HCT116 (cell line): ENCODE measurements around the gene ADCYAP1.

ENCODE experiments used
- EZH2phosphoT487 ChIP-seq: fragments of 200-600 bp; IDR thresholded peaks from 2 replicates; pipeline ENCODE4 v1.6.1; 2018; ENCODE audit warnings: antibody characterized with exemption, borderline replicate concordance
- POLR2AphosphoS5 ChIP-seq: IDR thresholded peaks from 2 replicates; pipeline ENCODE4 v1.6.1; 2011; ENCODE audit warnings: mild to moderate bottlenecking, low read depth, low read length, moderate library complexity
- TF ChIP-seq, protein P1 (sequence below), 3 experiments: fragments of 200-600 bp in 1 of 3; sonication (generic) in 1 of 3; IDR thresholded peaks in 2 of 3; conservative IDR thresholded peaks in 1 of 3; 2 replicates each; pipeline ENCODE4 v1.5.1; 2012 to 2017; ENCODE audit warnings: low read depth in 2 of 3, low read length in 2 of 3, antibody characterized with exemption in 1 of 3, borderline replicate concordance in 1 of 3, control low read depth in 1 of 3, mild to moderate bottlenecking in 1 of 3, mixed read lengths in 1 of 3, mixed run types in 1 of 3, moderate library complexity in 1 of 3; ENCODE audit not compliant: insufficient read depth in 1 of 3

DNA sequence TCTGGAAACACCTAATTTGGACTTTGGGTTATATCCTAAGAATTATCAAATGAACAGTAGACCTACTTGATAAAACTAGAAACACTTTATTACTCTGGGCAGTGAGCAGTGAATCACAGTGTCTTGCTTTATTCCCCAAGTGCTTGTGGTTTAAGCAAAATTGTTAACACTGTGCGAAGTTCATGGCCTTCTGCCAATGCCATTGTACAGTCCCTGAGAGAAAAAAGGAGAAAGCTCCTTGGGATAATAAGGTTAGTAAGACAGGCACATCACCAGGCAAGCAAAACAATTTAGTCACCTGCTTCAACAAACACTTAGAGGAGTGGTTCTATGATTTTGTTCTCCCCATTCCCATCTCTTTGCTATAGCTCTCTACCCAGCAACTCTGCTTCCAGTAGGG, 39.8 kb downstream of the ADCYAP1 start:
- TF ChIP-seq, protein P1, sequence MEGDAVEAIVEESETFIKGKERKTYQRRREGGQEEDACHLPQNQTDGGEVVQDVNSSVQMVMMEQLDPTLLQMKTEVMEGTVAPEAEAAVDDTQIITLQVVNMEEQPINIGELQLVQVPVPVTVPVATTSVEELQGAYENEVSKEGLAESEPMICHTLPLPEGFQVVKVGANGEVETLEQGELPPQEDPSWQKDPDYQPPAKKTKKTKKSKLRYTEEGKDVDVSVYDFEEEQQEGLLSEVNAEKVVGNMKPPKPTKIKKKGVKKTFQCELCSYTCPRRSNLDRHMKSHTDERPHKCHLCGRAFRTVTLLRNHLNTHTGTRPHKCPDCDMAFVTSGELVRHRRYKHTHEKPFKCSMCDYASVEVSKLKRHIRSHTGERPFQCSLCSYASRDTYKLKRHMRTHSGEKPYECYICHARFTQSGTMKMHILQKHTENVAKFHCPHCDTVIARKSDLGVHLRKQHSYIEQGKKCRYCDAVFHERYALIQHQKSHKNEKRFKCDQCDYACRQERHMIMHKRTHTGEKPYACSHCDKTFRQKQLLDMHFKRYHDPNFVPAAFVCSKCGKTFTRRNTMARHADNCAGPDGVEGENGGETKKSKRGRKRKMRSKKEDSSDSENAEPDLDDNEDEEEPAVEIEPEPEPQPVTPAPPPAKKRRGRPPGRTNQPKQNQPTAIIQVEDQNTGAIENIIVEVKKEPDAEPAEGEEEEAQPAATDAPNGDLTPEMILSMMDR (IDR thresholded peaks at IDR 0.05 in 2 of 3, conservative IDR thresholded peaks at IDR 0.05 in 1 of 3; ENCODE audit: borderline replicate concordance in 1 of 3, insufficient read depth in 1 of 3, low read depth in 2 of 3, low read length in 2 of 3), result no peak
- TF ChIP-seq POLR2AphosphoS5, result no peak
- TF ChIP-seq EZH2phosphoT487, result no peak
